Ishikawa (cell line): ENCODE results near the gene MYZAP.

ENCODE experiments used
- CEBPB ChIP-seq: IDR thresholded peaks from 2 replicates; pipeline ENCODE4 v1.6.1; 2012
- CREB1 ChIP-seq: IDR thresholded peaks from 2 replicates; pipeline ENCODE4 v1.6.1; 2012; ENCODE audit warnings: low read depth
- EGR1 ChIP-seq: IDR thresholded peaks from 2 replicates; pipeline ENCODE4 v1.6.1; 2012
- EP300 ChIP-seq: IDR thresholded peaks from 2 replicates; pipeline ENCODE4 v1.6.1; 2012; ENCODE audit warnings: borderline replicate concordance
- FOXM1 ChIP-seq: IDR thresholded peaks from 2 replicates; pipeline ENCODE4 v1.6.1; 2012; ENCODE audit warnings: low read depth, borderline replicate concordance
- MAX ChIP-seq: IDR thresholded peaks from 2 replicates; pipeline ENCODE4 v1.6.1; 2012
- RAD21 ChIP-seq: IDR thresholded peaks from 2 replicates; pipeline ENCODE4 v1.6.1; 2012; ENCODE audit warnings: low read depth
- REST ChIP-seq: IDR thresholded peaks from 2 replicates; pipeline ENCODE4 v1.6.1; 2012; ENCODE audit warnings: low read depth, mild to moderate bottlenecking
- TAF1 ChIP-seq: IDR thresholded peaks from 2 replicates; pipeline ENCODE4 v1.6.1; 2012; ENCODE audit warnings: low read depth, mild to moderate bottlenecking
- TCF12 ChIP-seq: IDR thresholded peaks from 2 replicates; pipeline ENCODE4 v1.6.1; 2012; ENCODE audit warnings: low read depth
- TEAD4 ChIP-seq: IDR thresholded peaks from 2 replicates; pipeline ENCODE4 v1.6.1; 2012
- USF1 ChIP-seq: IDR thresholded peaks from 2 replicates; pipeline ENCODE4 v1.6.1; 2012
- YY1 ChIP-seq: IDR thresholded peaks from 2 replicates; pipeline ENCODE4 v1.6.1; 2012; ENCODE audit warnings: low read depth
- ZBTB7A ChIP-seq: IDR thresholded peaks from 2 replicates; pipeline ENCODE4 v1.6.1; 2012; ENCODE audit warnings: low read depth

- TF ChIP-seq CREB1 = no peak
- no peak for TF ChIP-seq YY1
- no peak for TF ChIP-seq EGR1
- no peak for TF ChIP-seq TAF1
- no peak for TF ChIP-seq CEBPB
- no peak for TF ChIP-seq EP300
- TF ChIP-seq USF1 = no peak
- no peak for TF ChIP-seq MAX
- TF ChIP-seq ZBTB7A = no peak
- TF ChIP-seq FOXM1 = no peak
- TF ChIP-seq REST = no peak
- no peak for TF ChIP-seq TEAD4
- TF ChIP-seq RAD21 = no peak
- TF ChIP-seq TCF12 = no peak
Measured at GRCh38 chr15:57731530-57732103, 139.9 kb downstream of the MYZAP start.
